ENCODE data around the gene PPP1R27. TPM values are rescaled to one million over a fixed set of nuclear protein-coding genes. Genes with fewer than 3 reads are reported as not detected.
A peak's percentile ranks its signal among the peaks of the same experiment; 100 is the strongest.

The PPP1R27 gene
- polyA plus RNA-seq, 2 of the 4 experiments (the other 2 are of a cell fraction) = 0.09 TPM; not detected in 1

DNA sequence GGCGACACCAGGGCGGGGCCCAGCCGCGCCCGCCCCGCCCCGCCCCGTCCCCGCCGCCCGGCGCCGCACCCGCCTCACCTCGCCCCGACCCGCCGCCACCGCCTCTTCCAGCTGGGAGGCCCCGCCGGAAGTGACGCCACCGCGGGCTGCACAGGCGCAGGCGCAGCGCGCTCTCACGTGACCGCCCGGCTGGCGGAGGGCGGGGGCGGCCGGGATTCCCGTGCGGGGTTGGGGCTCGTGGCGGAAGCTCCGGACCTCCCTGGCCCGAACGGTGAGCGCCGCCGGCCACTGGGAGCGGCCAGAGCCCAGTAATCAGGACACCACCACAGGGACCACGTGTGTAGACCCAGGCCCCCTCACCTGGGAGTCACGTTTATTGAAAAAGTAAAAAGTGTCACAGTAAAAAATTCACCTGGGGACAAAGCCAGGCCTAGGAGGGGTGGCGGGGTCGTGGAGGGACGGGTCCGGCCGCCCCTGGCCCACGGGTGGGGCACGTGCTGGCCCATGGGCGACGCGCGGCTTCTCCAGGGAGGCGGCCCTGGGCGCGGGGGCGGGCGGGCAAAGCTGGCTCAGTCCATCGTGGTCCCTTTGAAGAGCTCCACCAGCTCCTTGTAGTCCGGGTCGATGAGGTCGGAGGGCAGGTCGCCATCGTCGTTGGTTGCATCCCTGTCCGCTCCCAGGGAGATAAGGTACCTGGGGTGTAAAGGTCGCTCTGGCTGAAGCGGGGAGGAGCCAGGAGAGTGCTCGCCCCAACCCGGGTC lies 1.5 kb downstream of the PPP1R27 start, which contains the start of gene MCRIP1 (continued):
- no peak for TF ChIP-seq RAD21 (conservative IDR thresholded peaks at IDR 0.05 in 1 of 2, IDR thresholded peaks at IDR 0.05 in 1 of 2)
- no peak for TF ChIP-seq ZC3H11A (IDR thresholded peaks at IDR 0.05)
- no peak for TF ChIP-seq EP300 (IDR thresholded peaks at IDR 0.05)
- TF ChIP-seq FOSB (CRISPR knock-in tag; IDR thresholded peaks at IDR 0.05) = peak; percentile 91
- no peak for TF ChIP-seq ZNF302 (CRISPR knock-in tag; IDR thresholded peaks at IDR 0.05)
- no peak for TF ChIP-seq CHD2 (IDR thresholded peaks at IDR 0.05; ENCODE audit: low read length, partially characterized antibody)
- TF ChIP-seq, protein P1, sequence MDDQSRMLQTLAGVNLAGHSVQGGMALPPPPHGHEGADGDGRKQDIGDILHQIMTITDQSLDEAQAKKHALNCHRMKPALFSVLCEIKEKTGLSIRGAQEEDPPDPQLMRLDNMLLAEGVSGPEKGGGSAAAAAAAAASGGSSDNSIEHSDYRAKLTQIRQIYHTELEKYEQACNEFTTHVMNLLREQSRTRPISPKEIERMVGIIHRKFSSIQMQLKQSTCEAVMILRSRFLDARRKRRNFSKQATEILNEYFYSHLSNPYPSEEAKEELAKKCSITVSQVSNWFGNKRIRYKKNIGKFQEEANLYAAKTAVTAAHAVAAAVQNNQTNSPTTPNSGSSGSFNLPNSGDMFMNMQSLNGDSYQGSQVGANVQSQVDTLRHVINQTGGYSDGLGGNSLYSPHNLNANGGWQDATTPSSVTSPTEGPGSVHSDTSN (IDR thresholded peaks at IDR 0.05) = peak; percentile 48; the same call in 1 of the 2 replicates
- TF ChIP-seq HDAC2 (IDR thresholded peaks at IDR 0.05) = no peak
- TF ChIP-seq, protein P2, sequence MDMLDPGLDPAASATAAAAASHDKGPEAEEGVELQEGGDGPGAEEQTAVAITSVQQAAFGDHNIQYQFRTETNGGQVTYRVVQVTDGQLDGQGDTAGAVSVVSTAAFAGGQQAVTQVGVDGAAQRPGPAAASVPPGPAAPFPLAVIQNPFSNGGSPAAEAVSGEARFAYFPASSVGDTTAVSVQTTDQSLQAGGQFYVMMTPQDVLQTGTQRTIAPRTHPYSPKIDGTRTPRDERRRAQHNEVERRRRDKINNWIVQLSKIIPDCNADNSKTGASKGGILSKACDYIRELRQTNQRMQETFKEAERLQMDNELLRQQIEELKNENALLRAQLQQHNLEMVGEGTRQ (IDR thresholded peaks at IDR 0.05) = peak; percentile 87
- no peak for TF ChIP-seq MAFK (IDR thresholded peaks at IDR 0.05; ENCODE audit: partially characterized antibody)
- peak; percentile 89 for TF ChIP-seq EHF (CRISPR knock-in tag; IDR thresholded peaks at IDR 0.05)
- no peak for TF ChIP-seq GATA3 (IDR thresholded peaks at IDR 0.05; ENCODE audit: borderline replicate concordance)
- TF ChIP-seq SMC3 (IDR thresholded peaks at IDR 0.05) = no peak
- TF ChIP-seq, protein P3, sequence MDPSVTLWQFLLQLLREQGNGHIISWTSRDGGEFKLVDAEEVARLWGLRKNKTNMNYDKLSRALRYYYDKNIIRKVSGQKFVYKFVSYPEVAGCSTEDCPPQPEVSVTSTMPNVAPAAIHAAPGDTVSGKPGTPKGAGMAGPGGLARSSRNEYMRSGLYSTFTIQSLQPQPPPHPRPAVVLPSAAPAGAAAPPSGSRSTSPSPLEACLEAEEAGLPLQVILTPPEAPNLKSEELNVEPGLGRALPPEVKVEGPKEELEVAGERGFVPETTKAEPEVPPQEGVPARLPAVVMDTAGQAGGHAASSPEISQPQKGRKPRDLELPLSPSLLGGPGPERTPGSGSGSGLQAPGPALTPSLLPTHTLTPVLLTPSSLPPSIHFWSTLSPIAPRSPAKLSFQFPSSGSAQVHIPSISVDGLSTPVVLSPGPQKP (IDR thresholded peaks at IDR 0.05; ENCODE audit: low read depth, low read length) = peak; percentile 72; the same call in 1 of the 2 replicates
- TF ChIP-seq NFE2L2 (conservative IDR thresholded peaks at IDR 0.05; ENCODE audit: low read length) = no peak
- TF ChIP-seq EHMT2 (IDR thresholded peaks at IDR 0.05; ENCODE audit: low read depth) = no peak
- TF ChIP-seq, protein P4, sequence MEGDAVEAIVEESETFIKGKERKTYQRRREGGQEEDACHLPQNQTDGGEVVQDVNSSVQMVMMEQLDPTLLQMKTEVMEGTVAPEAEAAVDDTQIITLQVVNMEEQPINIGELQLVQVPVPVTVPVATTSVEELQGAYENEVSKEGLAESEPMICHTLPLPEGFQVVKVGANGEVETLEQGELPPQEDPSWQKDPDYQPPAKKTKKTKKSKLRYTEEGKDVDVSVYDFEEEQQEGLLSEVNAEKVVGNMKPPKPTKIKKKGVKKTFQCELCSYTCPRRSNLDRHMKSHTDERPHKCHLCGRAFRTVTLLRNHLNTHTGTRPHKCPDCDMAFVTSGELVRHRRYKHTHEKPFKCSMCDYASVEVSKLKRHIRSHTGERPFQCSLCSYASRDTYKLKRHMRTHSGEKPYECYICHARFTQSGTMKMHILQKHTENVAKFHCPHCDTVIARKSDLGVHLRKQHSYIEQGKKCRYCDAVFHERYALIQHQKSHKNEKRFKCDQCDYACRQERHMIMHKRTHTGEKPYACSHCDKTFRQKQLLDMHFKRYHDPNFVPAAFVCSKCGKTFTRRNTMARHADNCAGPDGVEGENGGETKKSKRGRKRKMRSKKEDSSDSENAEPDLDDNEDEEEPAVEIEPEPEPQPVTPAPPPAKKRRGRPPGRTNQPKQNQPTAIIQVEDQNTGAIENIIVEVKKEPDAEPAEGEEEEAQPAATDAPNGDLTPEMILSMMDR (IDR thresholded peaks at IDR 0.05) = no peak
- peak; percentile 94 for TF ChIP-seq HOXB5 (CRISPR knock-in tag; IDR thresholded peaks at IDR 0.05)
- peak; percentile 46; the same call in 1 of the 2 replicates for TF ChIP-seq MYC (IDR thresholded peaks at IDR 0.05; ENCODE audit: borderline replicate concordance, low read length)
- no peak for TF ChIP-seq POLR2AphosphoS2 (conservative IDR thresholded peaks at IDR 0.05; ENCODE audit: low read length)
- TF ChIP-seq TP53 (CRISPR knock-in tag; IDR thresholded peaks at IDR 0.05) = peak; percentile 94
- TF ChIP-seq RNF2 (IDR thresholded peaks at IDR 0.05; ENCODE audit: borderline replicate concordance, low read depth) = no peak
- peak; percentile 80; the same call in 1 of the 2 replicates for TF ChIP-seq FOXS1 (CRISPR knock-in tag; IDR thresholded peaks at IDR 0.05)
- TF ChIP-seq, protein P5, sequence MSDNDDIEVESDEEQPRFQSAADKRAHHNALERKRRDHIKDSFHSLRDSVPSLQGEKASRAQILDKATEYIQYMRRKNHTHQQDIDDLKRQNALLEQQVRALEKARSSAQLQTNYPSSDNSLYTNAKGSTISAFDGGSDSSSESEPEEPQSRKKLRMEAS (IDR thresholded peaks at IDR 0.05) = peak; percentile 96
- TF ChIP-seq PHF8 (IDR thresholded peaks at IDR 0.05; ENCODE audit: borderline replicate concordance, low read depth) = peak; percentile 98
- peak; percentile 92; the same call in 1 of the 2 replicates for TF ChIP-seq HOXA7 (CRISPR knock-in tag; IDR thresholded peaks at IDR 0.05)
- TF ChIP-seq SREBF2 (IDR thresholded peaks at IDR 0.05) = no peak
- no peak for TF ChIP-seq KDM1A (IDR thresholded peaks at IDR 0.05; ENCODE audit: low read depth)
- TF ChIP-seq ZFP36 (IDR thresholded peaks at IDR 0.05; ENCODE audit: borderline replicate concordance, partially characterized antibody) = no peak
- TF ChIP-seq TFCP2L1 (CRISPR knock-in tag; IDR thresholded peaks at IDR 0.05) = peak; percentile 92
- TF ChIP-seq, protein P6, sequence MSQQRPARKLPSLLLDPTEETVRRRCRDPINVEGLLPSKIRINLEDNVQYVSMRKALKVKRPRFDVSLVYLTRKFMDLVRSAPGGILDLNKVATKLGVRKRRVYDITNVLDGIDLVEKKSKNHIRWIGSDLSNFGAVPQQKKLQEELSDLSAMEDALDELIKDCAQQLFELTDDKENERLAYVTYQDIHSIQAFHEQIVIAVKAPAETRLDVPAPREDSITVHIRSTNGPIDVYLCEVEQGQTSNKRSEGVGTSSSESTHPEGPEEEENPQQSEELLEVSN (IDR thresholded peaks at IDR 0.05; ENCODE audit: borderline replicate concordance, low read depth) = peak; percentile 92
- no peak for TF ChIP-seq CBX2 (IDR thresholded peaks at IDR 0.05; ENCODE audit: borderline replicate concordance, low read depth)

All from A549 (cell line).